ENCODE data around the gene PATL1. TPM values are rescaled to one million over a fixed set of nuclear protein-coding genes. Genes with fewer than 3 reads are reported as not detected.
"Not testable (repeated sequence)": the region's sequence is repeated elsewhere in the genome, so short reads cannot be mapped to it uniquely, and the experiment has no call there.

Gene PATL1
- total RNA-seq, 1 experiment from 2014 or later = 13.5 TPM

DNA sequence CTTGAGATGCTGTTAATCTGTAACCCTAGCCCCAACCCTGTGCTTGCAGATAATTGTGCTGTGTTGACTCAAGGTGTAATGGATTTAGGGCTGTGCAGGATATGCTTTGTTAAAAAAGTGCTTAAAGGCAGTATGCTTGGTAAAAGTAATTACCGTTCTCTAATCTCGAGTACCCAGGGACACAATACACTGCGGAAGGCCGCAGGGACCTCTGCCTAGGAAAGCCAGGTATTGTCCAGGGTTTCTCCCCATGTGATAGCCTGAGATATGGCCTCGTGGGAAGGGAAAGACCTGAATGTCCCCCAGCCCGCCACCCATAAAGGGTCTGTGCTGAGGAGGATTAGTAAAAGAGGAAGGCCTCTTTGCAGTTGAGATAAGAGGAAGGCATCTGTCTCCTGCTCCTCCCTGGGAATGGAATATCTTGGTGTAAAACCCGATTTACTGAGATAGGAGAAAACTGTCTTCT lies 12.5 kb upstream of the PATL1 start:
- not testable (repeated sequence) for H3K4me3 ChIP-seq (ENCODE audit: insufficient read depth, low read depth, low read length); H3K27me3 ChIP-seq (ENCODE audit: control insufficient read depth, insufficient read depth, low read length); DNase-seq; H3K36me3 ChIP-seq (replicated peaks; ENCODE audit: control insufficient read depth, insufficient read depth, low read length)

DNA sequence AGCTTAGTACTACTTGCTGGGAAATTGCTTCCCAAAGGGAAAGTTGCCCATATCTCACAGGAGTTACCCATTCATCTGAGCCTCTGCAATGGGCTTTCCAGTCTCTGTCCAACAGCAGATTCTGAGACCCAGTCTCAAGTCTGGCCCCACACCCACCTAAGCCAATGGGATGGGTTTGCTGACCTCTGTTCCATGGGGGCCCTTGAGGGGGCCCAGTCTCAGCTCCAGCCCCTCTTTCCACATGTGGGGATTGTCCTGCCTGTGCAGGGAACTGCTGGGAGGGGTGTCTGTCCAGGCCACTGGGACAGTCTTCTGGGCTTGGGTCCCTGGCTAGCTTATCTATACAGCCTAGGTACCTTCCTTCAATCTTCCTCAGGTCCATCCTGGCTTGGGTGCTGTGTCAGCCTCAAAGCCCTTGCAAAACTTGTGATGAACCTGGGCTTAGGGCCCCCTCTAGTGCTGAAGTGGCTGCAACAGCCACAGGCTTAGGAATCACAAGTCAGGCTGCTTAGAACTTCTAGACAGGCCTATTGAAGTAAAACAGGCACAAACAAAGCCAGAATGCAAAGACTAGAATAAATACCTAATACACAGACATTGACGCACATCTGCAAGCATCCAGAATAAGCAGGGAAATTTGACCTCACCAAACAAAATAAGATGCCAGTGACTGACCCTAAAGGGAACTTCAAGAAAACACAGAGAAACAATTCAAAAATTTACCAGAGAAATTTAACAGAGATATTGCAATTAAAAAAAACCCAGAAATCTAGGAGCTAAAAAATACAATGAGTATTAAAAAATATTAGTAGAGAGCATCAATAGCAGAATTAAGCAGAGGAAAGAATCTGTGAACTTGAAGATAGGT lies 11.7 kb upstream of the PATL1 start:
- Histone ChIP-seq H3K4me3 (ENCODE audit: insufficient read depth, low read depth, low read length) (no peak overlapping the region), H3K36me3 (replicated peaks; ENCODE audit: control insufficient read depth, insufficient read depth, low read length) (no peaks in the 10 kb centered on the region), H3K27me3 (ENCODE audit: control insufficient read depth, insufficient read depth, low read length) (no peaks in the 10 kb centered on the region)
- peak; percentile 71 for DNase-seq

DNA sequence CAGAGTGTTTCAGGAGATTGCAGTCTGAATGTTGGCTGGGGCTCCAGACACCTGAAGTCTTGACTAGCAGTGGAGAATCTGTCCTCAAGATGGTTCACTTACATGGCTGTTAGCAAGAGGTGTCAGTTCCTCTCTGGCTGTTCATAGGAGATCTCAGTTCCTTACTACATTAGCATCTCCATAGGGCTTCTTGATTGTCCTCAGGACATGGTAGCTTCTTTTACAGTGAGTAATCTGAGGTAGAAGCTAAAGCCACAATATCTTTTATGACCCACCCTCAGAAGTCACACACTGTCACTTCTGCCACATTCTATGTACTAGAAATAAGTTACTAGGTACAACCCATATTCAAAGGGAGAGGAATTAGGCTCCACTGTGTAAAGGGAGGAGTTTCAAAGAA lies 10.5 kb upstream of the PATL1 start:
- no peak for DNase-seq
- Histone ChIP-seq H3K36me3 (replicated peaks; ENCODE audit: control insufficient read depth, insufficient read depth, low read length) (no peaks in the 10 kb centered on the region), H3K4me3 (ENCODE audit: insufficient read depth, low read depth, low read length) (no peak overlapping the region), H3K27me3 (ENCODE audit: control insufficient read depth, insufficient read depth, low read length) (no peaks in the 10 kb centered on the region)

DNA sequence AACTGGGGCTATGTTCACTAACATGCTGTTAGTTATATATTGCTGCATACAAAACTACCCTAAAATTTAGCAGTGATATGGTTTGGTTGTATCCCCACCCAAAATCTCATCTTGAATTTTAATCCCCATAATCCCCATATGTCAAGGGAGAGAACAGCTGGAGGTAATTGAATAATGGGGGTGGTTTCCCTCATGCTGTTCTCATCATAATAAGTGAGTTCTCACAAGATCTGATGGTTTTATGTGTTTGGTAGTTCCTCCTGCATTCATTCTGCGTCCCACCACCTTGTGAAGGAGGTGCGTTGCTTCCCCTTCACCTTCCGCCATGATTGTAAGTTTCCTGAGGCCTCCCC lies 10.0 kb upstream of the PATL1 start:
- H3K36me3 ChIP-seq (replicated peaks; ENCODE audit: control insufficient read depth, insufficient read depth, low read length) = no peaks in the 10 kb centered on the region
- no peak overlapping the region for H3K4me3 ChIP-seq (ENCODE audit: insufficient read depth, low read depth, low read length)
- no peaks in the 10 kb centered on the region for H3K27me3 ChIP-seq (ENCODE audit: control insufficient read depth, insufficient read depth, low read length)
- DNase-seq = no peak

DNA sequence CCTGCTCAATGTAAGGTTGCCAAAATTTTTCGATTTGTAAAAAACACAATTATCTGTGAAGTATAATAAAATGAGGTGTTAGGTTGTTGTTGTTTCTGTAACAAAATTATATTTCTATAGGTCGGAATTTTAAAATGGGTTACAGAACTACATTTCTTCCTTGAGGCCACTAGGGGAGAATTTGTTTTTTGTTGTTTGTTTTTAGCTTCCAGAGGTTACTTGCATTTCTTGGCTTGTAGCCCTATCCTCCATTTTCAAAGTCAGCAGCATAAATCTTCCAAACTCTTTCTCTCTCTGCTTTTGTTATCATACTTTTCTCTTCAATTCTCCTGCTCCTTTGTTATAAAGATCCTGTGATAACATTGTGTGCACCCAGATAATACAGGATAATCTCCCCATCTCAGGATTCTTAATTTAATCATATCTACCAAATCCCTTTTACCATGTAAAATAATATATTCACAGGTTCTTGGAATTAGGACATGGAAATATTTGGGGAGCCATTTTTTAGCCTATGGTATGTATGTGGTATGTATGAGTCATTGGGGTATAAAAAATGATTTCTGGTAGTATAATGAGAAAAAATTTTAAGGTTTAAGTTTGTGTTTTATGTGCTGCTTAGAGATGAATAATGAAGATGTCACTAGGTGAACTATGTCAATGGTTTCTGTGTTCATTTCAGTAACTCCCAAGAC lies 9.4 kb upstream of the PATL1 start:
- H3K4me3 ChIP-seq (ENCODE audit: insufficient read depth, low read depth, low read length) = no peak overlapping the region
- no peak for DNase-seq
- no peaks in the 10 kb centered on the region for H3K27me3 ChIP-seq (ENCODE audit: control insufficient read depth, insufficient read depth, low read length)
- H3K36me3 ChIP-seq (replicated peaks; ENCODE audit: control insufficient read depth, insufficient read depth, low read length) = no peaks in the 10 kb centered on the region

DNA sequence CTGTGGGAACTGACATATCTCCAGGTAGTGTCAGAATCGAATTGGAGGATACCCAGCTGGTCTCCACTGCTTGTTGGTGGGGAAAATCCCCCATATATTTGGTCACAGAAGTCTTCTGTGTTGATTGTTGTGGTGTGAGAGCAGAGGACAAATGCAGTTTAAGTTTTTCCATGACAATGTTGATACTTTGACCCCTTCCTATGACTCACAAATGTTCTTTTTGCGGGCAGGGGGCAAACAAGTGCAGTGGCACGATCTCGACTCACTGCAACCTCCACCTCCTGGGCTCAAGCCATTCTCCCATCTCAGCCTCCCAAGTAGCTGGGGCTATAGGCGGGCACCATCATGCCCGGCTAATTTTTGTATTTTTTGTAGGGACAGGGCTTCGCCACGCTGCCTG lies 7.4 kb upstream of the PATL1 start:
- H3K4me3 ChIP-seq (ENCODE audit: insufficient read depth, low read depth, low read length) = no peak overlapping the region
- no peak for DNase-seq
- no peaks in the 10 kb centered on the region for H3K27me3 ChIP-seq (ENCODE audit: control insufficient read depth, insufficient read depth, low read length)
- no peaks in the 10 kb centered on the region for H3K36me3 ChIP-seq (replicated peaks; ENCODE audit: control insufficient read depth, insufficient read depth, low read length)

DNA sequence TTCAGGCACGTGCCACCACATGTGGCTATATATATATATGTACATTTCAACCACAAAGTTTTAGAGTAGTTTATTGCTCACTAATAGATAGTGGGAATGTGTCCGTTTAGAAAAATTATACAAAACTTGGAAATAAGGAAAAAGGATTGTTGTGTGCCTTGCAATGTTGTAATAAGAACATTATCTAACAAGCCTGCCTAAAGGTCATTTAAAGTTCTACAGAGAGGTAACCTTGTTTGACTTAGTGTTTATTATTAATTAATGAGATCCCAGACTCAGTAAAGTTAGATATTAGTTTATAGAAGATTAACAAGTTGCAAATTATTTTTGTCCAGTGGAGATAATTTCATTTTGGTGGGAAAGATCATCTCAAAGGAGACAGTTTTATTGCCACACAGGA lies 5.5 kb upstream of the PATL1 start:
- DNase-seq = no peak
- Histone ChIP-seq H3K4me3 (ENCODE audit: insufficient read depth, low read depth, low read length) (no peak overlapping the region), H3K27me3 (ENCODE audit: control insufficient read depth, insufficient read depth, low read length) (no peaks in the 10 kb centered on the region), H3K36me3 (replicated peaks; ENCODE audit: control insufficient read depth, insufficient read depth, low read length) (no peaks in the 10 kb centered on the region)

DNA sequence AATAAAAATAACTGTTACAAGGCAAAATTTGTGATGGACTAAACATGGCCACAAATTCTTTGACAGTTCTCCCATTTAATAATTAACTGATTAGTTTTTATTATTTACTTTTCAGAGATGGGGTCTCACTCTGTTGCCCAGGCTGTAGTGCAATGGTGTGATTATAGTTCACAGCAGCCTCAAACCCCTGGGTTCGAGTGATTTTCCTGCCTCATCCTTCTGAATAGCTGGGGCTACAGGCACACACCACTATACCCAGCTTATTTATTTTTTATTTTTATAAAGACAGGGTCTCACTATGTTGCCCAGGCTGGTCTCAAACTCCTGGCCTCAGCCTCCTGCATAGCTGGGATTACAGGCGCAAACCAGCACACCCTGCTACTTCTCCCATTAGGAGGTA lies 4.5 kb upstream of the PATL1 start:
- DNase-seq = no peak
- Histone ChIP-seq H3K27me3 (ENCODE audit: control insufficient read depth, insufficient read depth, low read length) (no peaks in the 10 kb centered on the region), H3K36me3 (replicated peaks; ENCODE audit: control insufficient read depth, insufficient read depth, low read length) (no peaks in the 10 kb centered on the region), H3K4me3 (ENCODE audit: insufficient read depth, low read depth, low read length) (no peak overlapping the region)

DNA sequence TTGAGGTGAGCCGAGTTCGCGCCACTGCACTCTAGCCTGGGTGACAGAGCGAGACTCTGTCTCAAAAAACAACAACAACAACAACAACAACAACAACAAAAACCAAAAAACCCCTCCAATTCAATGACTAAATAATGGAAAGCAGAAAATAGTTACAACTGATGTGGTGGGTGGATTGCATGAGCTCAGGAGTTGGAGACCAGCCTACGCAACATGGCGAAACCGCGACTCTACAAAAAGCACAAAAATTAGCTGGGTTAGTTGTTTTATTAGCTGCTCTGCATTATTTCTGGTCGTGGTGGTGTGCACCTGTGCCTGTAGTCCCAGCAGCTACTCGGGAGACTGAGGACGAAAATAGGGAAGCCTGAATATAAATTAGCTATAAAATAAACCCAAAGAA lies 2.6 kb upstream of the PATL1 start:
- H3K4me3 ChIP-seq (ENCODE audit: insufficient read depth, low read depth, low read length) = no peak overlapping the region
- no peak for DNase-seq
- peaks cover 3% of the 10 kb centered on the region for H3K36me3 ChIP-seq (replicated peaks; ENCODE audit: control insufficient read depth, insufficient read depth, low read length)
- H3K27me3 ChIP-seq (ENCODE audit: control insufficient read depth, insufficient read depth, low read length) = no peaks in the 10 kb centered on the region

DNA sequence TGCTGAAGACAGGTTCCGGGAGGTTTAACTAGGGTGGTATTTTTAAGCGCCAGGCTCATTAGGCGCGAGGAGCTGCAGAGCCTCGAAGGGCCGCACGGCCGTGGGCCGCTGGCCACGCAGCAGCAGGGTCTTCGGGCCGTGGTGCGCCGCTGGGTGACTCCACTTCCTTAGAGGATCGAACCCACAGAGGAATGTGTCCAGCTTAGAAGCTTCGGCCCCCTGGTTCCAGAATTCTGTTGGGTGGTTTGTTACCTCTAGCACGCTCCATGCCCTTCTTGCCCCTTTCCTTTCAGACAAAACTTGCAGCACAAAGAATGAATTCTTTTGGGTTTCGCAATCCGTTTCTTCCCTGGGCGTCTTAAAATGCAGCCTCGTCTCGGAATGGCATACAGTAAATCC lies 773 bp upstream of the PATL1 start:
- DNase-seq = no peak
- Histone ChIP-seq H3K36me3 (replicated peaks; ENCODE audit: control insufficient read depth, insufficient read depth, low read length) (peaks cover 5% of the 10 kb centered on the region), H3K27me3 (ENCODE audit: control insufficient read depth, insufficient read depth, low read length) (no peaks in the 10 kb centered on the region), H3K4me3 (ENCODE audit: insufficient read depth, low read depth, low read length) (peak overlapping the region; percentile 71)

DNA sequence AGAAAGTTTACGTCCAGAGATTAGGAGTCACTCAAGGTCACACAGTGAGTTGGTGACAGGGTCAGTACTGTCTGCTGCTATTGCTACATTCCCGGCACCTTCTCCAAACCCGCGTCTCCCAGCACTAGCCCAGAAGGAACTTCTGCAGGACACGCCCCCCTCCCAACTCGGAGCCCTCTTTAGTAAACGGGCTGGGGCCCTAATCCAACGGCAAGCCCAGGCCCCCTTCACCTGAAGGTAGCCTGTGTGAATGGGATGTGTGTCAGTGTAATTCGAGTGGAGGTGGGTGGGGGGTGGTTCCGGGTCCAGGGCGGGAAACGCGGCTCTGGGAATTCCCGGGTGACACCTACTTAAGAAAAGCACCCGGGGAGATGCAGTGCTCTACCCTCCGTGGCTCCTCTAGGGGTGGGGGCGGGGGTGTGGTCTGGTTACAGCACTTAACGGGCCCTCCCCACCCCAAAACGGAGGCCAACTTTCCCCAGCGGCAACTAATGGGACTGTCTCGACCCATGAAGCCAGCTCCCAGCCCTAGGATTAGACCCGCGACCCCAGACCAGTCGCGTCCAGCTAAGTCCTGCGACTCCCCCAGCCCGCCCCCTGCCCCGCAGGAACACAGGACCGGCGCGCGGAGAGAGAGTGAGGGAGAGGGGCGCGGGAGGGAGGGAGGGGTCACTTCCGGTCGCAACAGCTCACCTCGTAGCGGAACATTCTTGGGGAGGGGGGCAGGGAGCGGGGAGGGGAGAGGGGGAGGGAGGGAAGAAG lies 468 bp downstream of the PATL1 start:
- peaks cover 10% of the 10 kb centered on the region for H3K36me3 ChIP-seq (replicated peaks; ENCODE audit: control insufficient read depth, insufficient read depth, low read length)
- DNase-seq = peak; percentile 80
- H3K4me3 ChIP-seq (ENCODE audit: insufficient read depth, low read depth, low read length) = peak overlapping the region; percentile 80
- H3K27me3 ChIP-seq (ENCODE audit: control insufficient read depth, insufficient read depth, low read length) = no peaks in the 10 kb centered on the region

DNA sequence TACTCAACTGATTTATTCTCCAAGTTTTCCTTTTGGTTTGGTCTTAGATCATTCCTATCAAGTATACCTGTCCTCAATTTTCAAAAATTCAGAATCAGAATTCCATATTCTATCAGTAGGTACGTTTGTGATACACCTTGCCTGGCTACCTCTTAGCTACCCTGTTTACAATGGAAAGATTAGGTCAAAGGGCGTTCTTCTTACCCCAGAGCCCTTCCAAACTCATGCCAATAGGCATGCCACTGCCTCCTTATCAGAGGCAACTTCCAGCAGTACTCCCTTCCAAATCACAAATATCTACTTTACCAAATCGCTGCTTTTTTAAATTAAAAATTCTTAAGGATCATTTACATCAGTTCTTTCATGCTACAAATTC lies 1.0 kb downstream of the PATL1 start:
- H3K4me3 ChIP-seq (ENCODE audit: insufficient read depth, low read depth, low read length) = peak overlapping the region; percentile 80
- no peaks in the 10 kb centered on the region for H3K27me3 ChIP-seq (ENCODE audit: control insufficient read depth, insufficient read depth, low read length)
- DNase-seq = peak; percentile 18
- H3K36me3 ChIP-seq (replicated peaks; ENCODE audit: control insufficient read depth, insufficient read depth, low read length) = peaks cover 10% of the 10 kb centered on the region

DNA sequence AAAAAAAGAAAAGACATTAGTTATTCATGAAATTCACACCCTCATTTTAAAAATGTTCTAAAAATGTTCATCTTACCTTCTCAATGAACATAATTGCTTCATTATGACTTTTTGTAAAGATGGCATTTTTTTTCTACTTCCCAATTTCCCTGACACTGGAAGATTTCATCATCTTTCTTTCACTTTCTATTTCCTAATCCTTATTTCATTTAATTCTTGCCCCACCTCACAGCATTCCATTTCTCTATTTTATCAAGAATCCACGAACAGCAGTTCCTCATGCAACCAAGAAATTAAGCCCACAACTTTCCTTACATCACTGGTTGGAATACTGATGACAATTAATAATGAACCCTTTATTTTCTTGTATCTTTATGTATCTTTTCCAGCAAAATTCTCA lies 1.9 kb downstream of the PATL1 start:
- Histone ChIP-seq H3K27me3 (ENCODE audit: control insufficient read depth, insufficient read depth, low read length) (no peaks in the 10 kb centered on the region), H3K36me3 (replicated peaks; ENCODE audit: control insufficient read depth, insufficient read depth, low read length) (peaks cover 11% of the 10 kb centered on the region), H3K4me3 (ENCODE audit: insufficient read depth, low read depth, low read length) (no peak overlapping the region)
- DNase-seq = no peak

DNA sequence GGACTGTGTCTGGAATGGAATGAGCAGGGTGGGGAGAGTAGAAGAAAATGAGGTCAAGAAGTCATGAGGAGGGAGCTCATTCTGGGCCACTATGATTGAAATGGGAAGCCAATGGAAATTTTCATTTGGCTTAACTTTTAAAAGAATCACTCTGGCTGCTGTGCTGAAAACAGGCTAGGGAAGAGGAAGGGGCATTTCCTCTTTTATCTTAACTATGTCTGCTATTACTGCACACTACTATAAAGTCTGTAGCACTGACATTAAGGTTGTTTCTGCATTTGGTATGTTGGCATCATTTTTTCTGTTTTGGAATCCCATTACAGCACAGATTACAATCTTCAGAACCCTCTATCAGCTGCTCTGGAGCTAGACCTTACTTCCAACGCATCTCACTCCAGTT lies 8.2 kb downstream of the PATL1 start:
- peaks cover 27% of the 10 kb centered on the region for H3K36me3 ChIP-seq (replicated peaks; ENCODE audit: control insufficient read depth, insufficient read depth, low read length)
- no peak for DNase-seq
- H3K27me3 ChIP-seq (ENCODE audit: control insufficient read depth, insufficient read depth, low read length) = no peaks in the 10 kb centered on the region
- no peak overlapping the region for H3K4me3 ChIP-seq (ENCODE audit: insufficient read depth, low read depth, low read length)

DNA sequence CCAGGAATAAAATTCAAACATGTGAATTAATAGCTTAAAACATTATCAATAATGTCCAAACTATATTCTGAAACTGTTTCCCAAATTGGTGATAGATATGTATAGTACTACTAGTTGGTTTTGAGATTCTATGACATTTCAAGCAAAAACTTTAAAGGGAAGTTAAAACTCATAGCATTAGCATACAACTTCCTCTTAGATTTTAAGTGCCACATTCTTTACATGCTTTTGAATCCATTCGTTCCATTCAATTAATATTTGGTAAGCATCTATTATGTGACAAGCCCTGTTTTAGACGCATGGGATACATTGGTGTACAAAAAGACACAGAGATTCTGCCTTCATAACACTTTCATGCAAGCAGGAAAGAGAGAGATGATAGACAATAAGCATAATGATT lies 8.9 kb downstream of the PATL1 start:
- no peak for DNase-seq
- Histone ChIP-seq H3K27me3 (ENCODE audit: control insufficient read depth, insufficient read depth, low read length) (no peaks in the 10 kb centered on the region), H3K4me3 (ENCODE audit: insufficient read depth, low read depth, low read length) (no peak overlapping the region), H3K36me3 (replicated peaks; ENCODE audit: control insufficient read depth, insufficient read depth, low read length) (peaks cover 32% of the 10 kb centered on the region)
